DND-41 (cell line): Measurements from ENCODE around the gene HNF1A.
A peak's percentile ranks its signal among the peaks of the same experiment; 100 is the strongest.

Experiments
- ATAC-seq: fragments of 200-7000 bp; cut with Tn5 transposase; 3 replicates; pipeline ENCODE4 v1.9.1; 2021; ENCODE audit warnings: low read depth; ENCODE audit not compliant: insufficient read depth
- DNase-seq: peaks from one replicate; pipeline ENCODE4 v3.0.0-alpha.2; 2020
- H2AFZ ChIP-seq: 2 replicates; pipeline ENCODE4 v1.6.0; 2012; ENCODE audit warnings: low read depth, low read length
- H3K27ac ChIP-seq: 2 replicates; pipeline ENCODE4 v1.5.1; 2012; ENCODE audit warnings: low read length, inconsistent platforms
- H3K27me3 ChIP-seq: fragments of 200-600 bp; sonication (generic); 2 replicates; pipeline ENCODE4 v1.6.0; 2012; ENCODE audit warnings: low read length, mild to moderate bottlenecking, inconsistent platforms; ENCODE audit not compliant: insufficient read depth, poor library complexity
- H3K36me3 ChIP-seq: 2 replicates; pipeline ENCODE4 v1.5.1; 2012; ENCODE audit warnings: low read length, inconsistent platforms; ENCODE audit not compliant: insufficient read depth
- H3K4me1 ChIP-seq: 2 replicates; pipeline ENCODE4 v1.5.1; 2012; ENCODE audit warnings: mild to moderate bottlenecking, low read length; ENCODE audit not compliant: insufficient read depth
- H3K4me2 ChIP-seq: 2 replicates; pipeline ENCODE4 v1.6.0; 2012; ENCODE audit warnings: mild to moderate bottlenecking, moderate library complexity, low read length, inconsistent platforms; ENCODE audit not compliant: insufficient read depth
- H3K4me3 ChIP-seq, 2 experiments: fragments of 200-600 bp in 1 of 2; shearing (Covaris generic) in 1 of 2; 2 replicates each; pipeline ENCODE4 v1.5.1; 2012 to 2016; ENCODE audit warnings: inconsistent platforms in 2 of 2, low read length in 2 of 2, mild to moderate bottlenecking in 2 of 2, low read depth in 1 of 2, moderate library complexity in 1 of 2
- H3K79me2 ChIP-seq: 2 replicates; pipeline ENCODE4 v1.6.0; 2012; ENCODE audit warnings: low read length, inconsistent platforms; ENCODE audit not compliant: insufficient read depth
- H3K9ac ChIP-seq: 2 replicates; pipeline ENCODE4 v1.6.0; 2012; ENCODE audit warnings: low read depth, mild to moderate bottlenecking, inconsistent platforms, low read length, moderate library complexity
- H3K9me3 ChIP-seq: 2 replicates; pipeline ENCODE4 v1.5.1; 2012; ENCODE audit warnings: low read length, moderate library complexity, mild to moderate bottlenecking, inconsistent platforms; ENCODE audit not compliant: insufficient read depth, severe bottlenecking
- H4K20me1 ChIP-seq: 2 replicates; pipeline ENCODE4 v1.6.0; 2012; ENCODE audit warnings: low read length; ENCODE audit not compliant: insufficient read depth
- EZH2 ChIP-seq: IDR thresholded peaks from 3 replicates; pipeline ENCODE4 v1.6.1; 2012; ENCODE audit warnings: borderline replicate concordance, low read depth, mild to moderate bottlenecking, moderate library complexity, low read length, inconsistent platforms; ENCODE audit not compliant: severe bottlenecking
- TF ChIP-seq, protein P1 (sequence below): IDR thresholded peaks from 2 replicates; pipeline ENCODE4 v1.5.1; 2012; ENCODE audit warnings: borderline replicate concordance, low read length, moderate library complexity, mild to moderate bottlenecking; ENCODE audit not compliant: poor library complexity, severe bottlenecking; ENCODE audit errors: extremely low read depth

The HNF1A gene

DNA sequence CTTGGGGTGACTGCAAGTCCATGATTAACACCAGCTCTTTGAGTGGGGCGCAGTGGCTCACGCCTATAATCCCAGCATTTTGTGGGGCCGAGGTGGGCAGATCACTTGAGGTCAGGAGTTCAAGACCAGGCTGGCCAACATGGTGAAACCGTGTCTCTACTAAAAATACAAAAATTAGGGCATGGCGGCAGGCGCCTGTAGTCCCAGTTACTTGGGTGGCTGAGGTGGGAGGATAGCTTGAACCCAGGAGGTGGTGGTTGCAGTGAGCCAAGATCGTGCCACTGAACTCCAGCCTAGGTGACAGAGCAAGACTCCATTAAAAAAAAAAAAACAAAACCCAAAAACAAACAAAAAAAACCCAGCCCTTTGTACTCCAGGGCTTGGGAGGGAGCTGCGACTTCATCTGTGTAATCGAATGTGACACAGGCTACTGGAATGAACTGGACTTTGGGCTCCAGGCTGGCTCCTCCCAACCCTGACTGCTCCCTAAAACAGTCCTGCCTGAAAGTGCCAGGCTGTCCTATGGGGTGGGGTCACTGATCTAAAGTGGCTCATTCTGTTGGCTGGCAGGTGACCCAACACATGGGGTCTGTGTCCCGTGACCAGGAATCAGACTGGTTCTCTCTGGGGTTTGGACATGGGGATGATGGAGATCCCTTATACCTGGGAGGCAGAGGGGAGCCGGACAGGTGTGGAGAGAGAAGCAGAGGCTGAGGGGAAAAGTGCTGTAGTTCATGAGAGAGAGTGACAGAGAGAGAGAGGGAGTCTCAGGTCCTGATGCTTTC lies 47.3 kb downstream of the HNF1A start:
- no peaks in the 10 kb centered on the region for H3K79me2 ChIP-seq
- H3K9me3 ChIP-seq, result no peaks in the 10 kb centered on the region
- ATAC-seq (no peak), DNase-seq (no peak)
- TF ChIP-seq, protein P1, sequence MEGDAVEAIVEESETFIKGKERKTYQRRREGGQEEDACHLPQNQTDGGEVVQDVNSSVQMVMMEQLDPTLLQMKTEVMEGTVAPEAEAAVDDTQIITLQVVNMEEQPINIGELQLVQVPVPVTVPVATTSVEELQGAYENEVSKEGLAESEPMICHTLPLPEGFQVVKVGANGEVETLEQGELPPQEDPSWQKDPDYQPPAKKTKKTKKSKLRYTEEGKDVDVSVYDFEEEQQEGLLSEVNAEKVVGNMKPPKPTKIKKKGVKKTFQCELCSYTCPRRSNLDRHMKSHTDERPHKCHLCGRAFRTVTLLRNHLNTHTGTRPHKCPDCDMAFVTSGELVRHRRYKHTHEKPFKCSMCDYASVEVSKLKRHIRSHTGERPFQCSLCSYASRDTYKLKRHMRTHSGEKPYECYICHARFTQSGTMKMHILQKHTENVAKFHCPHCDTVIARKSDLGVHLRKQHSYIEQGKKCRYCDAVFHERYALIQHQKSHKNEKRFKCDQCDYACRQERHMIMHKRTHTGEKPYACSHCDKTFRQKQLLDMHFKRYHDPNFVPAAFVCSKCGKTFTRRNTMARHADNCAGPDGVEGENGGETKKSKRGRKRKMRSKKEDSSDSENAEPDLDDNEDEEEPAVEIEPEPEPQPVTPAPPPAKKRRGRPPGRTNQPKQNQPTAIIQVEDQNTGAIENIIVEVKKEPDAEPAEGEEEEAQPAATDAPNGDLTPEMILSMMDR, result no peak
- no peak for TF ChIP-seq EZH2
- no peak overlapping the region for H2AFZ ChIP-seq
- H3K9ac ChIP-seq, result no peak overlapping the region
- H3K27me3 ChIP-seq, result no peaks in the 10 kb centered on the region
- H3K27ac ChIP-seq, result no peak overlapping the region
- H3K4me1 ChIP-seq, result no peaks in the 10 kb centered on the region
- no peak overlapping the region for H3K4me3 ChIP-seq
- no peaks in the 10 kb centered on the region for H3K36me3 ChIP-seq
- no peaks in the 10 kb centered on the region for H4K20me1 ChIP-seq
- no peak overlapping the region for H3K4me2 ChIP-seq

DNA sequence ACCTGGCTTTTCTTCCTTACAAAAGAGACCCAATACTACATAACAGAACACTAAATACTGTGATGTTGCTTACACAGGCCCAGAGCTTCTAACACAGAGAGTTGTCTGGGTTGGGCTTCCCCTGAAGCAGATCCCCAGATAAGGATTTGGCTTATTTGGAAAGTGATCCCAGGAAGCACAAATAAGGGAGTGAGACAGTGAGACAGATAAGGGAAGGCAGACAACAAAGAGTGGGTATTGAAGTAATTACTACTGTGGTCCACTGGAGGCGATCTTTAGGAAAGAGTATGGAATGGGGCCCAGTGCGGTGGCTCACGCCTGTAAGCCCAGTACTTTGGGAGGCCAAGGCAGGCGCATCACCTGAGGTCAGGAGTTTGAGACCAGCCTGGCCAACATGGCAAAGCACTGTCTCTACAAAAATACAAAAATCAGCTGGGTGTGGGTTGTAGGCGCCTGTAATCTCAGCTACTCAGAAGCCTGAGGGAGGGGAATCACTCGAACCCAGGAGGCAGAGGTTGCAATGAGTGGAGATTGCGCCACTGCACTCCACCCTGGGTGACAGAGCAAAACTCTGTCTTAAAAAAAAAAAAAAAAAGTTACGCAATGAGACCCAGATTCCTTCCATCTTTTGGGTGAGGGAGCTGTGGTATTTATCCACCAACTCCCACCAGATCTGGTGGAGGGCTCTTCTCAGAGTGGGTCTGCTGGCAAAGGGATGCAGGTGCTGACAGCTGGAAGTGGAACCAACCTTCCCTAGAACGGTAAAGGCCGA lies 48.1 kb downstream of the HNF1A start:
- no peaks in the 10 kb centered on the region for H3K79me2 ChIP-seq
- no peaks in the 10 kb centered on the region for H3K27me3 ChIP-seq
- H3K4me3 ChIP-seq, result no peak overlapping the region
- no peaks in the 10 kb centered on the region for H3K9me3 ChIP-seq
- no peak overlapping the region for H3K4me2 ChIP-seq
- no peaks in the 10 kb centered on the region for H4K20me1 ChIP-seq
- H3K9ac ChIP-seq, result no peak overlapping the region
- TF ChIP-seq EZH2, result no peak
- TF ChIP-seq, protein P1, result peak; percentile 22
- no peak overlapping the region for H2AFZ ChIP-seq
- no peak for ATAC-seq
- no peaks in the 10 kb centered on the region for H3K36me3 ChIP-seq
- no peak for DNase-seq
- H3K4me1 ChIP-seq, result no peaks in the 10 kb centered on the region
- no peak overlapping the region for H3K27ac ChIP-seq

DNA sequence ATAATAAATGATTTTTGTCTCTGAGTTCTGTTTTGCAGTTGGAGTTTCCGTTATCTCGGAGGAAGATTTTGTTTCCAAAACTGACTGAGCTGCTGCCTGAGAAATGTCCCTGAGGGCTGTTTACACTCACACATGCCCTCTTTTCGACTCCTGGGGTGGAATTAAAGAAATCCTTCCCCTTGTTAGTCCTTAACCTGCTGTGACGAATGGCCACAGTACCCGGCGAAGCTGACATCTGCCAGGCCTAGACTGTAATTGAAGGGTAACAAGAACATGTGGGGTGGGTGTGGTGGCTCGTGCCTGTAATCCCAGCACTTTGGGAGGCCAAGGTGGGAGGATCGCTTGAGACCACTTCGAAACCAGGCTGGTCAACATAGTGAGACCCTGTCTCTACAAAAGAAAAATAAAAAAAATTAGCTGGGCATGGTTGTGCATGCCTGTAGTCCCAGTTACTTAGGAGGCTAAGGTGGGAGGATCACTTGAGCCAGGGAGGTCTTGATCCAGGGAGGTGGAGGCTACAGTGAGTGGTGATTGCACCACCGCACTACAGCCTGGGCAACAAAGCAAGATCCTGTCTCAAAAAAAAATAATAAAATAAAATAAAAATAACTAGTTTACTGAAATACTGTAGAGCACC lies 52.4 kb downstream of the HNF1A start:
- Histone ChIP-seq H3K27ac (no peak overlapping the region), H3K36me3 (no peaks in the 10 kb centered on the region), H2AFZ (no peak overlapping the region), H3K27me3 (no peaks in the 10 kb centered on the region), H3K9ac (no peak overlapping the region), H3K4me2 (no peak overlapping the region), H3K4me1 (peaks cover 15% of the 10 kb centered on the region), H3K79me2 (no peaks in the 10 kb centered on the region), H3K4me3 (no peak overlapping the region), H3K9me3 (no peaks in the 10 kb centered on the region), H4K20me1 (no peaks in the 10 kb centered on the region)
- no peak for DNase-seq
- TF ChIP-seq, protein P1, result no peak
- TF ChIP-seq EZH2, result no peak
- no peak for ATAC-seq
